ENCODE results near the gene ELANE.

Gene ELANE

GRCh38 chr19:900043-900301 is 47.9 kb downstream of the ELANE start:
- no peak overlapping the region for H3K4me3 ChIP-seq (ENCODE audit: low read depth, low read length)
- DNase-seq (ENCODE audit: low read depth), result no peak
- TF ChIP-seq CTCF (IDR thresholded peaks at IDR 0.05; ENCODE audit: low read depth, low read length, missing control alignments), result no peak

GRCh38 chr19:900302-901111 is 48.4 kb downstream of the ELANE start:
- no peak for TF ChIP-seq CTCF (IDR thresholded peaks at IDR 0.05; ENCODE audit: low read depth, low read length, missing control alignments)
- no peak overlapping the region for H3K4me3 ChIP-seq (ENCODE audit: low read depth, low read length)
- DNase-seq (ENCODE audit: low read depth), result no peak

DNA sequence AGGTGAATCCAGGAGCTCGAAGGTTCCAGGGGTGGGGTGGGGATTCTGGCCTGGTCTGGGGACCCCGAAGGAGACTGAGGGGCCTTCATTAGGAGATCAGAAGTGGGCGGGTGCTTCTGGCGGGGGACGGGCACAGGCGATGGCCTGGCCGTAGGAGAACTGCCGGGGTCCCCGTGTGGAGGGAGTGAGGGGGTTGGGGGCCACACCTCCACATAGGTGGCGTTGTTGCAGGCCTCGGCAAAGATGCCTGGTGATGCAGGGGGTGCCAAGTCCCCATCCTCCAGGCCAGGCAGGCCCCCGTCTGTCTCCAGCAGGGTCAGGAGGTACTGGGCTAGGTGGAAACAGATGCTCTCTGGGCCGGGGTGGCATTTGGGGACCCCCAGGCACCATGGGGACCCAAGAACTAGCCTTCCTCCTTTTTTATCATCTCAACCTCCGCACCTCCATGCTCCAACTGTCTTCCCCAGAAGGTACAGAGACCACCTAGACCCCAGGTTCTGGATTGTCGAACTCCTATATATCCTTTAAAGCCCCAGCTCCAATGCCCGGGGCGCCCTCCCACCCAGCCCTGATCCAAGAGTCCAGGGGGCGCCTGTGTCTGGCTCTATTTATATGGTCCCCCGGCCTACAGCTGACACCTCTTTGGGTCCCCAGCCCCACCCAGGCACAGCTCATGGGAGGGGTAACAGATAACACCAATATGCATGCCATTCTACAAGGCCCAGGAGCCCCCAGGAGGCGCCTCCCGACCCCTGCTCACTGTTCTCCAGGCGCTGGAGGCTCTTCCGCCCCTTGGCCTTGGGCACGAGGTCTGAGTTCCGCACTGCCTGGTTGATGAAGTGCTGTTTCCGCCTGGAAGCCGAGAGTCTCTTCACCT is 49.4 kb downstream of the ELANE start:
- TF ChIP-seq CTCF (IDR thresholded peaks at IDR 0.05; ENCODE audit: low read depth, low read length, missing control alignments), result no peak
- DNase-seq (ENCODE audit: low read depth), result no peak
- no peak overlapping the region for H3K4me3 ChIP-seq (ENCODE audit: low read depth, low read length)

GRCh38 chr19:902093-902370 is 49.9 kb downstream of the ELANE start:
- H3K4me3 ChIP-seq (ENCODE audit: low read depth, low read length), result no peak overlapping the region
- DNase-seq (ENCODE audit: low read depth), result no peak
- TF ChIP-seq CTCF (IDR thresholded peaks at IDR 0.05; ENCODE audit: low read depth, low read length, missing control alignments), result no peak

GRCh38 chr19:902446-903226 is 50.5 kb downstream of the ELANE start:
- DNase-seq (ENCODE audit: low read depth), result no peak
- no peak overlapping the region for H3K4me3 ChIP-seq (ENCODE audit: low read depth, low read length)
- TF ChIP-seq CTCF (IDR thresholded peaks at IDR 0.05; ENCODE audit: low read depth, low read length, missing control alignments), result no peak

- no peak for TF ChIP-seq CTCF (IDR thresholded peaks at IDR 0.05; ENCODE audit: low read depth, low read length, missing control alignments)
- DNase-seq (ENCODE audit: low read depth), result no peak
- no peak overlapping the region for H3K4me3 ChIP-seq (ENCODE audit: low read depth, low read length)
Measured at GRCh38 chr19:903266-903797, 51.2 kb downstream of the ELANE start.

Data from GM12864 (cell line).